NK-92 treated with Interleukin-12 subunit alpha and Interleukin-12 subunit beta, amount 100 ng/mL, for 24 hours (cell line): ENCODE results near the gene MMEL1.

Experiments
- DNase-seq: peaks from one replicate; lab custom pipeline; 2025; lab: John Stamatoyannopoulos, UW

The MMEL1 gene

GRCh38 chr1:2604844-2605508 lies 27.8 kb downstream of the MMEL1 start:
- DNase-seq: no peak

GRCh38 chr1:2604156-2604843 lies 28.5 kb downstream of the MMEL1 start:
- DNase-seq: no peak

GRCh38 chr1:2603521-2604155 lies 29.2 kb downstream of the MMEL1 start:
- DNase-seq: no peak

DNA sequence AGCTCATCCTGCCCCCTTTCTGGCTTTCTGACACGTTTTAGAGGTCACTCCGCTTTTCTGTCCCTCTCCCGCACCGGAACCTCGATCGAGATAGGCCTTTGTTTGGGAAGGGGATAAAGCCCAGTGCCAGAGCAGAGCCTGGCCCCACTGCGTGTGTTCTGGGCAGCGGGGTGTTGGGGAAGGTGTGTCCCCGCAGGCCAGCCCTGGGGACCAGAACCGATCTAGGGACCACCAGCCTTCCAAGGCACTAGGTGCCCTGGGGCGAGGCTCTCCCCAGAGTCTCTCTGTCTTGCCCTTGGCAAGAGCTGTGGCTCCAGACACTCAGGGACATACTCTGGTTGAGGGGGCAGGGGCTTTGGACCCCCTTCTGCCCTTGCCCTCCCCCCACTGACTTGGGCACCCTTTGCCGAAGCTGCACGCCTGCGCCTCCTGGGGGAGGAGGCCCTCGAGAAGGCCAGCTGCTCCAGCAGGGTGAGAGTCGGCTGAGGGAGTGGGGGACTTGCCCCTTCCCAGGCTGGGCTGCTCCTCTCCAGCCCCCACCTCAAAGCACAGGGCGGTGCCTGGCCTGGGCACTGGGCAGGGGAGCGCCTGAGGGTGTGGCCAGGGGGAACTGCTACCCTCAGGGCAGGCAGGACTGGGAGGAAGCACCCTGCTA lies 29.8 kb downstream of the MMEL1 start:
- DNase-seq: no peak

GRCh38 chr1:2602311-2602835 lies 30.4 kb downstream of the MMEL1 start:
- no peak for DNase-seq

- no peak for DNase-seq
Observed at GRCh38 chr1:2601721-2602303, 31.0 kb downstream of the MMEL1 start.

GRCh38 chr1:2598329-2598931 lies 34.4 kb downstream of the MMEL1 start:
- DNase-seq: no peak

DNA sequence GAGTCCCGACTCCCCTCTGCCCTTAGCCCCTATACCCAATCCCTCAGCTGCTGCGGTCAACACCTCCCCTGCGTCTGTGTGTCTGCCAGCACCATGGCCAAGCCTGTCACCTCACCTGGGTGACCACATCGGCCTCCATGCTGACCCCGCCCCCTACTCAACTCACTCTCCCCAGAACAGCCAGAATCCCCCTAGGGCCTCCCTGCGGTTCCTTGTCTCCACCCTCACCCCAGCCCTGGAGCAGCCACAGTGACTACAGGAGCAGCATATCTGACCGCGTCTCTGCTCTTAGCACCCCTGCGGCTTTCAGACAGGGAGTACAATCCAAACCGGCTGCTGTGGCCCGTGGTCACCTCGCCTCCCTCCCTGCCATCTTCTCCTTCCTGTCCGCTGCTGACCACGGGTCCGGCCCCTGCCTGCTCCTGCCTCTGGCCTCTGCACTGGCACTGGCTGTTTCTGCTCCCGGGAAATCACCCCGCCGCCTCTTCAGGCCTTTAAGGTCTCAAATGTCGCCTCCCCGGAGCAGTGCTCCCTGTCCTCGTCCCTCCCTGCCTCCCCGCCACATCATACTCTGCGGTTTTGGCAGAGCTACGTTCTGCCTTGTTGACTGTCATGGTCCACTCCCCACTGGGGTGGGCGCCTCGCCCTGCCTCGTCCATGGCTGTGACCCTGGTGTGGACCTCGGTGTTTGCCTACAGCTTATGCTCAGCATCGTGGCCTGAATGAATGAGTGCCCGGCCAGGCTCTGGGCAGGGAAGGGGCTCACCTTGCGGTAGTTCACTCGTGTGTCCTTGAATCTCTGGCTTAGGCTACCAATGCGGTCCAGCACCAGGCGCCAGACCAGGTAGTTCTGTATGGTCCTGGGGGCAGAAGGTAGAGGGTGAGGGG lies 35.1 kb downstream of the MMEL1 start:
- no peak for DNase-seq

GRCh38 chr1:2596530-2597333 lies 36.1 kb downstream of the MMEL1 start:
- no peak for DNase-seq

DNA sequence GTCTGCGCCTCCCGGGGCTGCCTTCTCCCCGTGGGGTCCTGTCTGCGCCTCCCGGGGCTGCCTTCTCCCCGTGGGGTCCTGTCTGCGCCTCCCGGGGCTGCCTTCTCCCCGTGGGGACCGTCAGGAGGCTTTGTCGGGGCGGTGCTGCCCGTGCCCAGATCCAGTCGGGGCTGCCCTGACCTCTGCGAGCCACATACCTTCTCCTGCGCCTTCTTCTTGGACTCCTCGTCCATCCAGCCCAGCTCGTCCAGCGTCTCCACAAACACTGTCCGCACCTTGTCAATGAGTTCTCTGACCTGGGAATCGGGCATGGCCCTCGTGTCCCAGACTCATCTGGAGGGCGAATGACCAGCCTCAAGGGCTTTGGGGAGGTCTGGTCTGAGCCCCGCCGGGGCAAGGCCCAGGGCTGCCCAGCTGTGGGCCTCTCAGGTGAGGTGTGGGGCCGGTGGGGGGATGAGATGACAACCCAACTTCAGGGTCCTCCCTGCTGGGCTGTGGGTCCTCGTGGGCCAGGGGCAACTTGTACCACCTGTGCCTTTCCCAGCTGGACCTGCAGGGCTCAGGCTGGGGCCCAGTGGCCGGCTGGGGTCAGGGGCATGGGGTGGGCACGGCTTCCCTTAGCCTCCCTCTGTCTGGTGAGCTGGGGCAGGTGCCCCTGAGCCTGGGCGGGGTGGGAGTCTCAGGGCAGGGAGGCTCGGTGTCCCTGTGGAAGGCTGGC lies 36.8 kb downstream of the MMEL1 start:
- DNase-seq: no peak

GRCh38 chr1:2595261-2595811 lies 37.5 kb downstream of the MMEL1 start:
- no peak for DNase-seq

DNA sequence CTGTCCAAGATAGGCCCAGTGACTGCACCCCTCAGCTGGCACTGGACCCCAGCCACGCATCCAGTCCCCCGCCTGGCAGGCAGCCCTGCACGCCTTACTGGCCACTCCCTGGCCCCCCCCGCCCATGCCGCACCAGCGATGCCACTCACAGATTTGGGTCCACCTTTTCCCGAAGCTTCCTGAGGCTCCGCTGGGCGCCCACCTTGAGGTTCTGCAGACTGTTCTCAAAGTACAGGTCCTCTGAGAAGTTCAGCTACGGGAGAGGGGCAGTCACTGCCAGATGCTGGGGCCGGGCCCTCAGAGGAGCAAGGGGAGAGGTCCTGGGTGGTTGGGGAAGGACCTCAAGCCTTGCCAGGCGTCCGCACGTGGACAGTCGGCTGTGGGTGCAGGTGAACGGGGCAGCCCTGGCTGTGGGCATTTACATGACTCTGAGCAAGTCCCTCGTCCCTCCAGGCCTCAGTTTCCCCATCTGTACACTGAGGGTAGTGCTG lies 38.1 kb downstream of the MMEL1 start:
- no peak for DNase-seq

GRCh38 chr1:2594001-2594640 lies 38.7 kb downstream of the MMEL1 start:
- no peak for DNase-seq

GRCh38 chr1:2593251-2593878 lies 39.5 kb downstream of the MMEL1 start:
- DNase-seq: no peak

GRCh38 chr1:2592672-2593071 lies 40.1 kb downstream of the MMEL1 start:
- no peak for DNase-seq

- no peak for DNase-seq
Observed at GRCh38 chr1:2591581-2592261, 41.1 kb downstream of the MMEL1 start.

DNA sequence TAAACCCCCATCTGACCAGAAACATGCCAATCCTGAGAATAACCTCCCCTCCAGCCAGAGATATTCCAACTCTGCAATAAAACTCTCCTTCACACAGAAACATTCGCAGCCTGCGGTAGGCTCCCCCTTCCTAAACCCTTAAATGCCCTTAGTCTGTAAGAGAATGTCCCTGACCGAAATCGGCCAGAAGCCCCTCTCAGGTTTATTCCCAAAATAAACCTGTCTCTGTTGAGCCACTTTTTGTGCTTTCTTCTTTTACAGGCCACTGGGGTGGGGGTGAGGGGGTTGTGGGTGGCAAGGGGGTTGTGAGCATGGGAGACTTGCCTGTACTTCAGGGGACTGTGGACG lies 41.6 kb downstream of the MMEL1 start:
- no peak for DNase-seq
